RPMI8226 (cell line): ENCODE measurements around the gene IFIT1.
A peak's percentile ranks its signal among the peaks of the same experiment; 100 is the strongest.

Source experiments
- DNase-seq: peaks from one replicate; pipeline ENCODE4 v3.0.0-alpha.2; 2015

The IFIT1 gene, protein sequence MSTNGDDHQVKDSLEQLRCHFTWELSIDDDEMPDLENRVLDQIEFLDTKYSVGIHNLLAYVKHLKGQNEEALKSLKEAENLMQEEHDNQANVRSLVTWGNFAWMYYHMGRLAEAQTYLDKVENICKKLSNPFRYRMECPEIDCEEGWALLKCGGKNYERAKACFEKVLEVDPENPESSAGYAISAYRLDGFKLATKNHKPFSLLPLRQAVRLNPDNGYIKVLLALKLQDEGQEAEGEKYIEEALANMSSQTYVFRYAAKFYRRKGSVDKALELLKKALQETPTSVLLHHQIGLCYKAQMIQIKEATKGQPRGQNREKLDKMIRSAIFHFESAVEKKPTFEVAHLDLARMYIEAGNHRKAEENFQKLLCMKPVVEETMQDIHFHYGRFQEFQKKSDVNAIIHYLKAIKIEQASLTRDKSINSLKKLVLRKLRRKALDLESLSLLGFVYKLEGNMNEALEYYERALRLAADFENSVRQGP

DNA sequence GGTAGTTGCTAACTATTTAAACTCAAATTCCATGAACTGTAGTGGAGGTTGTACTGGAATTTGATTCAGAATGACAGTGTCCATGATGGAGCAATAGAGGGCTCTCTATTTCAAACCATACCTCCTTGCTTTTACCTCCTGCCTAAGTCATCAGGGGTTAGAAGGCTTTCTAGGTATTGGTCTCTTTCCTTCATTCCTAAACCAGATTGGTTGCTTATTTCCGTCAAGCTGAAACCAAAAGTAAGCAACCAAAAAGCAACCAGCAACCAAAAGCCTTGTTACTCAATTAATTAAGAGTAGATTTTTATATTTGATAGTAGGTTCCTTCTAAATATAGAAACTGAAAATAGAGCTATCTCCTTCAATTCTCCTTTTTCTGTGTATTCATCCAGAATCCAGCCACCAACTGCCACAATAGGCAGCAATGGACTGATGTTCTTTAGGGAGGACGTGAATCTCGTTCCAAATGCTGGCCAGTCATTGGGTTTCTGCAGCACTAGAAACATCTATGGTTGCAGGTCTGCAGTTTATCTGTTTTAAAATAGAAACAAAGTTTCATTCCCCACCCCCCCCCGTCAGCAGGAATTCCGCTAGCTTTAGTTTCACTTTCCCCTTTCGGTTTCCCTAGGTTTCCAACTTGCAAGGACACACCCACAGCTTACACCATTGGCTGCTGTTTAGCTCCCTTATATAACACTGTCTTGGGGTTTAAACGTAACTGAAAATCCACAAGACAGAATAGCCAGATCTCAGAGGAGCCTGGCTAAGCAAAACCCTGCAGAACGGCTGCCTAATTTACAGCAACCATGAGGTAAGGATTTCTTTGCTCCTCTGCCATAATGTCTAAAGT, at the start of gene IFIT1:
Gene IFIT1, plus strand, starts transcription at position 717 of the 850 bp plus-strand sequence. Its CDS starts 90 bp downstream, at position 807.
- peak; percentile 91 for DNase-seq

DNA sequence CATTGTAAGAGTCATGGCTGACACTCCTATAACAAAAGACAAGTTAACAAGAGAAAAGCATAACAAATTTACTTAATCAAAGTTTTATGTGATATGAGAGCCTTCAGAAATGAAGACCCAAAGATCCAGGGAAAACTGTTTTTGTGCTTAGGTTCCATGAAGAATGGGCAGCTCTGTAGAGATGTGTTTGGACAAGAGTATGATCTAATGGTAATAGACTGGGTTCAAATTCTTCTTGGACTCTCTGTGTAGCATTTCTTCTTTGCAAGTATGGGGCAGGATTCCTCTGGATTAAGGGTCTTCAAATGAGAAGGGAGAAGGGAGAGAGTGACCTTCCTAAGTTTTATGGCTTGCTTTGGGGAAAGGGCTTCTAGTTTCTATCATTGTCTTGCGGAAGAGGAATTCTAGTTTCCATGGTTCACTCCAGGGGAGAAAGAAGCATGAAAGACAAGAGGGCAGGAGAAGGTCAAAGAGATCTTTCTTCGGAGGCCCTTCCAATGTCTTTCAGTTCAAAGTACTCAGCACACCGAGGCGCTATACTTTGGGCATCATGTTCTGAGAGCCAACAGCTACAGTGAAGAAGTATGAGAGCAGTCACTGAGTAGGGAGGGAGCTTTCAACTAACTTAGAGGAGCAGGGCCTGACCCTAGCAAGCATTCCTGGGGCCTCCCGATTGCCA, 49.2 kb upstream of the IFIT1 start:
- no peak for DNase-seq

DNA sequence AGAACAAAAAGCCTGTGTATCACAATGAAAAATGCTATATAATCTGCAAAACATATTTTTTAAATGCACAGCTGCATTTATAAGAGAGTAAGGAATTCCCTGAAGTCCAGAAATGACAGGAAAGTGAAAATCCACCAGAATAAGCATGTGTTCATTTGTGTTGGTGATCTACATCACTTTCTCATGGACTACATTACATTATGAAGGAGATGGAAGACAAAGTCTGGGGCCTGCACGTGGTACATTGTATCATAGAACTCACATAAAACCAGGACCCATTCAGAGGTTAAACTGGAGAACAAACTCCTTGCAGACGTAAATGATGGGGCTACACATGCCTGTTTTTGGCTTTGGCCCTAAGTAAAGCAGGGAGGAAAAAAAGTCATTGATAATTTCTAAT, 48.3 kb upstream of the IFIT1 start:
- DNase-seq: no peak

GRCh38 chr10:89345367-89346000, 46.9 kb upstream of the IFIT1 start:
- DNase-seq: no peak

- DNase-seq: no peak
Measured at GRCh38 chr10:89346405-89347254, 45.8 kb upstream of the IFIT1 start.

- no peak for DNase-seq
Measured at GRCh38 chr10:89347701-89348457, 44.5 kb upstream of the IFIT1 start.

DNA sequence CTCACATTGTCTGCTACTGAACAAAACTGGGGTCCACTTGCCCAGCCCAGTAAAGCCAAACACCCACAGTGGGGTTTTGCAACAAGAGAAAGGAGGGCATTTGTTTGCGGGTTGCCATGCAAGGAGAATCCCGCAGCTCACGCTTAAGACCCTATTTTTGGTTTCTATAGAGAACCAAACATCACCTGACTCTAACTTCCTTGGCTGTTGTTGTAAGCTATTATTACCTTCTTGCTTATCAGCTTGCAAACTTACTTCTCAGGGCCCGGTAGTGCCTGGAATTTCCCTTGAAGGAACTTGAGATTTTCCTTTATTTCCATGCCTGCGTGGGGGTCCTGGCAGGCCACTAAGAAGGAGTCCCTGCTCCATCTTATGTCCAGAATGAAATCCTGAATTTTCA, 43.9 kb upstream of the IFIT1 start:
- DNase-seq: no peak

DNA sequence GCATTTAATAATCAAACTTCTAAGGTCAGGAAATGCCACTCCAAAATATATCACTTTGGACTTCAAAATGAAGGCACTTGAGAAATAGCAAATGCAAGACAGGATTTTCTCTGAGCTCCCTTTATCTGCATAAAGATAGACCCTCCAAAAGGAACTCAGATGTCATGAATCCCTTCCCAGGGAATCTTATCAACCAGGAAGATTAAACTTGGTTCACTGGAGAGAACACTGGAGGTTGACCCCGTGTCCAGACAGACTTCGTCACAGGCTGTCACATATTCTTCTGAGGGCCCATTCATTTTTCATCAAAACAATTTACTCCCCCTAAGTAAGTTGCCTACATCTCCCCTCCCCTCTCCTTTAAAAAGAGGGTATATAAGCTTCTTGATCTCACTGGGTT, 43.4 kb upstream of the IFIT1 start:
- DNase-seq: no peak

GRCh38 chr10:89350631-89351315, 41.6 kb upstream of the IFIT1 start:
- peak; percentile 56 for DNase-seq

DNA sequence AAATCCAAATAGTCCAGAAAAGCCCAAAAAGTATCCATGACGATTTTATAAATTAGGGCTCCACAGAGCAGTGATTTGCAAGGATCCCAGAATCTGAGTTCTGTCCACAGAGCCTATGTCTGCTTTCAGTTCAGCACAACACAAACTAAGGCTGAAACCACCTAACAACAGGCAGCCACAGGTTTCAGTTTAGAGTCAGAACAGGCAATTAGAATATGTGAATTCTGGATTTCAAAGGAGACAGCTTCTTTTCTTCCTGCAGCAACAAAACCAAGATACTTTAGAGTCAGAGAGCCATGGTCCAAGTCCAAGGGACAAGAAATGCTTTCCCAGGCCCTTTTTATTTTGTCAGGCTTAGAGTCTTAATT, 41.0 kb upstream of the IFIT1 start:
- peak; percentile 53 for DNase-seq

DNA sequence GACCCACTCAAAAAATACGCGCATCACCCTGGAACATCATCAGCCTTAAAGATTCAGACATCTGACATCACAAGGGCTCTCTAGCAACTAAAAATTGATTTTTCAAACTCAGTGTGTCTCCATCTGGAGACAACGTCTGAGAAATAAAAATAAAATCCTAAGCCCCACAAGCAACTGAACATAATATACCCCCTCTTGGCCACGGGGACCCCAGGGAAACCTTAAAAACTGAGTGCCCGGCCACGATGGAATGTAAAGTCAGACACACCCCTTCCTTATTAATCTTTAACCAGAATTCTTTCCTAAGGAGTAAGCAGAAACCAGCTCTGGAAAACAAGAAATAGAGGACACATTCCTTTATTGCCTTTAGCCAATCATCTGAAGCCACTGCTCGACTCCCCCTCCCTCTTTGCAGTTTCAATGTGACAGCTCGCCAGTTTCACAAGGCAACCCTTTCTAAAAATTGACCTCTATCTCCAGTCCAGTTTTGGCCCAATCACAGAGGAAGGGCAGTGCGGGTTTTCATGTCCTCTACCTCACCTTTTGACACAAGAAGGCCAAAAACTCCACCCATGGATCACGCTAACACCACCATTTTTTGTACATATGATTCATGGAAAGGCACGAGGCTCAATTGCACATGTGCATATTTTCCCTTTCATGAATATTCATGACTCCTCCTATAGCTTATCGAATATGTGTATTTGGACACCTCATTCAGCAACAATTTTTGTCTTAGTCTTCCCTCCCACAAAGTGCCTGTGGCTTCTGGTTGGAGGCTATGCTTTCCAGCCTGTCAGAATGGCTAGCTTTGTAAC, 40.4 kb upstream of the IFIT1 start:
- DNase-seq: peak; percentile 81

GRCh38 chr10:89352802-89353201, 39.6 kb upstream of the IFIT1 start:
- DNase-seq: no peak

DNA sequence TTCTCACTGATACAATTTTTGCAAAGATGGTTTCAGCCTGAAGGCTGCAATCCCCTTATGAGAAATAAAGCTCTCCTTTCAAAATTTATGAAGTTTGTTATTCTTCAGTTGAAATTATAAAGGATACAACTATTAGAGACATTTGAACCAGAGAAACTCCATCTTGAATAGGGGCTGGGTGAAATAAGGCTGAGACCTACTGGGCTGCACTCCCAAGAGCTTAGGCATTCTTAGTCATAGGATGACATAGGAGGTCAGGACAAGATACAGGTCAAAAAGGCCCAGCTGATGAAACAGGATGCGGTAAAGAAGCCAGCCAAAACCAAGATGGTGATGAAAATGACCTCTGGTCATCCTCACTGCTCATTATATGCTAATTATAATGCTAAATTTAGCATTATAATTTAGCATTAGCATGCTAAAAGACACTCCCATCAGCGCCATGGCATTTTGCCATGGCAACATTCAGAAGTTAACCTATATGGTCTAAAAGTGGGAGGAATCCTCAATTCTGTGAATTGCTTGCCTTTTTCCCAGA, 37.0 kb upstream of the IFIT1 start:
- DNase-seq: no peak

- DNase-seq: no peak
Measured at GRCh38 chr10:89357096-89357495, 35.3 kb upstream of the IFIT1 start.

DNA sequence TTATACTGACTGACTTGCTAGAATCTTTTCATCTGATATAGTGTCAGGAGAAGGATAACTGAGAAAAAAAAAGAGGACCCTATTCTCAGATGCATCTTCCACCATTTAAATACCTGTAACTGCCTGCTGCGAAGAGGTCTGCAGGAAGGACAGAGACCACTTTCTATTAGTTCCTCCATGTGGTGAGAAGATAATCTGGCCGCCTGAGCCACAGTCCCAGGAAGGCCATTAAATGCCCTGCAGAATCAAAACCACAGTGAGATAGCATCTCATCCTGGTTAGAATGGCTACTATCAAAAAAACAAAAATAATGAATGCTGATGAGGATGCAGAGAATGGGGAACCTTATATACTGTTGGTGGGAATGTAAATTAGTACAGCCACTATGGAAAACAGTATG, 34.4 kb upstream of the IFIT1 start:
- no peak for DNase-seq

- DNase-seq: no peak
Measured at GRCh38 chr10:89360157-89360556, 32.3 kb upstream of the IFIT1 start.

- DNase-seq: no peak
Measured at GRCh38 chr10:89362929-89363328, 29.5 kb upstream of the IFIT1 start.

GRCh38 chr10:89363729-89364442, 28.5 kb upstream of the IFIT1 start:
- DNase-seq: peak; percentile 34

DNA sequence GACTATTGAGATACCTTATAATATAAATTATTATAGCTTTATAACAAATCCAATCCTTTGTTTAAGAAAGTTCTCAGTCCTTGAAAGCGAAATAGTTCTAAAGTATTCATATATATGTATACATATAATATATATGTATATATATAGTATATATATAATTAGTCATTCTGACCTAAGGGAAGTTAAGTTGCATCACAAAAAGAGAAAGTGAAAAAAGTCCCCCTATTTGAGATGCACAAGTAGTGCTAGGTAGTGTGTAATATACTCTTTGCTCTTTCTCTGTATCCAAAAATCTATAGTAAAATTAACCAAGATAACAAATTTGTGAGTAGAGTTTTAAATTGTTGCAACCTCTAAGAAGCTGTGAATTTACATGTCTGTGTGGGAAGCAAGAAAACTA, 27.9 kb upstream of the IFIT1 start:
- no peak for DNase-seq
